Measurements from ENCODE around the gene S100A13.

S100A13 gene

DNA sequence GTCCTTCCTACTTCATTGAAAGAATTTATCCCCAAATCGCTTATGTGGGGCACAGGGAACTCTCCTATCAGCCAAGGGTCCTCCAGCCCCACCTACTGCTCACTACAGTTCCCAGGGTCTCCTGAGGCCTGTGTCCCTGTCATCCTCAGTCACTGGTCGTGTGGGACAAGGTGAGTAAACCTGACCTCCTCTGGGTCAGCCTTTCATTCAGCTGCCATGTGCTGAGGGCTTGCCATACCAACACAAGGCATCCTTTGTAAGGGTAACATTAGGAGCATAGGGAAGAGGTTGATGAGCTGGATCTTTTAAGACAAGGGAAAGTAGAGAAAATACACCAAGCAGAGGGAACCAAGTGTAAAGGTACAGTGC, 20.0 kb upstream of the S100A13 start:
- Histone ChIP-seq H3K4me1 (peaks cover 0 to 23% (median 10%) of the 10 kb centered on the region in 4 donors), H3K27me3 (no peaks in the 10 kb centered on the region), H3K36me3 (peaks cover 35 to 47% (median 42%) of the 10 kb centered on the region in 3 donors), H3K27ac (peak overlapping the region in 1 of 2 donors; percentile 11), H3K4me3 (no peak overlapping the region), H3K9me3 (no peaks in the 10 kb centered on the region)
- no peak for TF ChIP-seq CTCF (IDR thresholded peaks at IDR 0.05)
- intact Hi-C loops (cut with DNase I; ENCODE audit: low total_unique reads), result no loop called here
- peak in 1 of 2 donors; percentile 49 for DNase-seq

- peaks cover 40 to 52% (median 47%) of the 10 kb centered on the region in 3 donors for H3K36me3 ChIP-seq
- peaks cover 0 to 23% (median 10%) of the 10 kb centered on the region in 4 donors for H3K4me1 ChIP-seq
- no peaks in the 10 kb centered on the region for H3K27me3 ChIP-seq
- TF ChIP-seq CTCF (IDR thresholded peaks at IDR 0.05), result no peak
- peak in 1 of 2 donors; percentile 63 for DNase-seq
- H3K4me3 ChIP-seq, result no peak overlapping the region
- intact Hi-C loops (cut with DNase I; ENCODE audit: low total_unique reads), result no loop called here
- no peaks in the 10 kb centered on the region for H3K9me3 ChIP-seq
- H3K27ac ChIP-seq, result peak overlapping the region in 1 of 2 donors; percentile 11
Observed at GRCh38 chr1:153646672-153647345, 19.5 kb upstream of the S100A13 start.

DNA sequence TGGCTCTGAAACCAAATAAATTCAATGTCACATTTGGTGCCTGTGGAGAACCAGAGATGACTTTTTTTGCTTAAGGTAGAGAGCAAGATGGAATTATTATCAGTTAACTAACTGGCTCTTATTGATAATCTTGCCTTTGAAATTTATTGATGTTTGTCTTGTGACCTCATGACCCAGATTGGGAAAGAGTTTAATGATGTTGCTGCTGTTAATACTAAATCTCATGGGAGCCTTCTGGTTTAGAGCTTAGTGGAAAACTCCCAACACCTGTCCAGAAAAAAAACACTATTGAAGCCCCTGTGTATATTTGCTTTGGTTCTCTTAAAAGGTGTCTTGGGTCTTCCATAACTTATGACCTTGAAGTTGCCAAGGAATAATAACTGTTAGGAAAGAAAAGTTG, 16.5 kb upstream of the S100A13 start:
- H3K36me3 ChIP-seq, result peaks cover 70 to 82% (median 74%) of the 10 kb centered on the region in 3 donors
- TF ChIP-seq CTCF (IDR thresholded peaks at IDR 0.05), result no peak
- no peaks in the 10 kb centered on the region for H3K9me3 ChIP-seq
- H3K4me1 ChIP-seq, result peaks cover 0 to 20% (median 4%) of the 10 kb centered on the region in 4 donors
- DNase-seq, result no peak
- no peak overlapping the region for H3K4me3 ChIP-seq
- peak overlapping the region; percentile 10 to 32 for H3K27ac ChIP-seq
- H3K27me3 ChIP-seq, result no peaks in the 10 kb centered on the region
- intact Hi-C loops (cut with DNase I; ENCODE audit: low total_unique reads), result no loop called here

DNA sequence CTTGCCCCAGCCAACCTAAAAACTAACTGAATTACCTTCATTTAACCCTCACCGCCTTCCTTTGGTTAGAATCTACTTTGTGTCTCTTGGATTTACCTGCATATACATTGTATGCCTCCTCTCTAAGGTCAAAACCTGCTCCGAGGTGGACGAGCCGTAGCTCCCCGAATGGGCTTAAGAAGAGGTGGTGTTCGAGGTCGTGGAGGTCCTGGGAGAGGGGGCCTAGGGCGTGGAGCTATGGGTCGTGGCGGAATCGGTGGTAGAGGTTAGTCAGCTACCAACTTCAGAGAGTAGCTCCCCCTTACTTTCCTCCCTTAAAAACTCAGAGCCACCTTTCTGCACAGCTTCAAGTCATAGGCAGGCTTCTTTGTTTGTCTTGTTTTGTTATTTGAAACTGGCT, 15.8 kb upstream of the S100A13 start:
- Histone ChIP-seq H3K4me1 (peaks cover 0 to 24% (median 4%) of the 10 kb centered on the region in 4 donors), H3K27ac (peak overlapping the region; percentile 10 to 32), H3K9me3 (no peaks in the 10 kb centered on the region), H3K27me3 (no peaks in the 10 kb centered on the region), H3K36me3 (peaks cover 77 to 89% (median 81%) of the 10 kb centered on the region in 3 donors), H3K4me3 (no peak overlapping the region)
- DNase-seq, result peak in 1 of 2 donors; percentile 54
- intact Hi-C loops (cut with DNase I; ENCODE audit: low total_unique reads), result no loop called here
- no peak for TF ChIP-seq CTCF (IDR thresholded peaks at IDR 0.05)

- peak in 1 of 2 donors; percentile 51 for DNase-seq
Observed at GRCh38 chr1:153642161-153642560, 14.9 kb upstream of the S100A13 start.

More at GRCh38 chr1:153642161-153642560, 14.9 kb upstream of the S100A13 start:
- Histone ChIP-seq H3K36me3 (peaks cover 87 to 99% (median 91%) of the 10 kb centered on the region in 3 donors), H3K4me1 (peaks cover 0 to 32% (median 8%) of the 10 kb centered on the region in 4 donors), H3K4me3 (no peak overlapping the region), H3K27me3 (no peaks in the 10 kb centered on the region), H3K27ac (no peak overlapping the region), H3K9me3 (no peaks in the 10 kb centered on the region)
- no peak for TF ChIP-seq CTCF (IDR thresholded peaks at IDR 0.05)
- intact Hi-C loops (cut with DNase I; ENCODE audit: low total_unique reads), result no loop called here

Data from tibial artery (tissue), 4 donors.